ENCODE data around the gene MLPH. TPM values are rescaled to one million over a fixed set of nuclear protein-coding genes. Genes with fewer than 3 reads are reported as not detected.

Gene MLPH
- total RNA-seq, 4 donors from 2014 or later: 5.3 to 8.7 (median 7.8) TPM

DNA sequence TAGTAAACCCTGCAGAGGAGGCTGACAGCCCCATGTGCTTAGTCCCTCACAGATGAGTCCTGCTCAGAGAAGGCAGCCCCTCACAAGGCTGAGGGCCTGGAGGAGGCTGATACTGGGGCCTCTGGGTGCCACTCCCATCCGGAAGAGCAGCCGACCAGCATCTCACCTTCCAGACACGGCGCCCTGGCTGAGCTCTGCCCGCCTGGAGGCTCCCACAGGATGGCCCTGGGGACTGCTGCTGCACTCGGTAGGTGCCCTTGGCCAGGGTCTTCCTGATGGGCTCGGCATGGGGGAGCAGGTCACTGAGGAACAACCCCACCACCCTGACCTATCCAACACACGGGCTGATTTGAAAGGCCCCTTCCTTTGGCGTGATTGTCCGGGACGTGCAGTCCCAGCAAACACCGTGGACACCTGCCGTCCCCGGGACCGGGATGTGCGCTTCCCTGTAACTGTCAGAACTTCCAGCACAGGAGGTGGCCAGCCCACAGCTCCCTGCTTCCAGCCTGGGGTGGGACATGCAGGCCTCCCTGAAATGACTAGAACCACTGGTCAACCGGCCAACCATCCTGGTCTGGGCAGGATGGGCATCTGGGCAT is 38.6 kb downstream of the MLPH start:
- Histone ChIP-seq H3K9me3 (no peaks in the 10 kb centered on the region), H3K4me3 (no peak overlapping the region), H3K36me3 (peaks cover 0 to 10% (median 0%) of the 10 kb centered on the region in 4 donors), H3K27me3 (no peaks in the 10 kb centered on the region), H3K4me1 (no peaks in the 10 kb centered on the region), H3K27ac (replicated peaks in 1 of 4) (no peak overlapping the region)
- intact Hi-C loops (cut with DNase I): no loop called here
- WGBS: 93% methylated on average over 12 of the region's 17 CpGs
- DNase-seq (ENCODE audit: extremely low spot score): no peak
- TF ChIP-seq POLR2AphosphoS5 (IDR thresholded peaks at IDR 0.05) (no peak), EP300 (IDR thresholded peaks at IDR 0.05) (no peak), POLR2A (IDR thresholded peaks at IDR 0.05; ENCODE audit: low read depth) (no peak)
- TF ChIP-seq, protein P1, sequence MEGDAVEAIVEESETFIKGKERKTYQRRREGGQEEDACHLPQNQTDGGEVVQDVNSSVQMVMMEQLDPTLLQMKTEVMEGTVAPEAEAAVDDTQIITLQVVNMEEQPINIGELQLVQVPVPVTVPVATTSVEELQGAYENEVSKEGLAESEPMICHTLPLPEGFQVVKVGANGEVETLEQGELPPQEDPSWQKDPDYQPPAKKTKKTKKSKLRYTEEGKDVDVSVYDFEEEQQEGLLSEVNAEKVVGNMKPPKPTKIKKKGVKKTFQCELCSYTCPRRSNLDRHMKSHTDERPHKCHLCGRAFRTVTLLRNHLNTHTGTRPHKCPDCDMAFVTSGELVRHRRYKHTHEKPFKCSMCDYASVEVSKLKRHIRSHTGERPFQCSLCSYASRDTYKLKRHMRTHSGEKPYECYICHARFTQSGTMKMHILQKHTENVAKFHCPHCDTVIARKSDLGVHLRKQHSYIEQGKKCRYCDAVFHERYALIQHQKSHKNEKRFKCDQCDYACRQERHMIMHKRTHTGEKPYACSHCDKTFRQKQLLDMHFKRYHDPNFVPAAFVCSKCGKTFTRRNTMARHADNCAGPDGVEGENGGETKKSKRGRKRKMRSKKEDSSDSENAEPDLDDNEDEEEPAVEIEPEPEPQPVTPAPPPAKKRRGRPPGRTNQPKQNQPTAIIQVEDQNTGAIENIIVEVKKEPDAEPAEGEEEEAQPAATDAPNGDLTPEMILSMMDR (IDR thresholded peaks at IDR 0.05): no peak

DNA sequence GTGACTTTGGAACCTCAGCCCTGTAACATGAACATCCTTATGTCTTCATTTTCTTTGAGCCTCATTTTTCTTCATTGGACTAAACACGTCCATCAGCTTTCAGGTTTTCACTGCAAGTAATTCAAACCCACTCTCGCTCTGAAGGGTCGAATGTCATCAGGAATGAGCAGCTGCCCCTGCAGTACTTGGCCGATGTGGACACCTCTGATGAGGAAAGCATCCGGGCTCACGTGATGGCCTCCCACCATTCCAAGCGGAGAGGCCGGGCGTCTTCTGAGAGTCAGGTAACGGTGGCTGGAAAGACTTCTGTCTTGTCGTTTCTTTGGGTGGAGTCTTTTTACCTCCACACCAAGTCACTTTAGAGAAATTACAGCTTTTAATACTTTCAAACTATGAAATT is 40.2 kb downstream of the MLPH start:
- 88% methylated on average over 11 of the region's 11 CpGs for WGBS
- no peak overlapping the region for H3K27ac ChIP-seq (replicated peaks in 1 of 4)
- intact Hi-C loops (cut with DNase I): no loop called here
- TF ChIP-seq EP300 (IDR thresholded peaks at IDR 0.05) (no peak), POLR2A (IDR thresholded peaks at IDR 0.05; ENCODE audit: low read depth) (no peak), POLR2AphosphoS5 (IDR thresholded peaks at IDR 0.05) (no peak)
- TF ChIP-seq, protein P1 (IDR thresholded peaks at IDR 0.05): no peak
- H3K4me3 ChIP-seq: no peak overlapping the region
- DNase-seq (ENCODE audit: extremely low spot score): no peak
- no peaks in the 10 kb centered on the region for H3K9me3 ChIP-seq
- no peaks in the 10 kb centered on the region for H3K27me3 ChIP-seq
- H3K4me1 ChIP-seq: no peaks in the 10 kb centered on the region
- H3K36me3 ChIP-seq: peaks cover 0 to 10% (median 0%) of the 10 kb centered on the region in 4 donors

DNA sequence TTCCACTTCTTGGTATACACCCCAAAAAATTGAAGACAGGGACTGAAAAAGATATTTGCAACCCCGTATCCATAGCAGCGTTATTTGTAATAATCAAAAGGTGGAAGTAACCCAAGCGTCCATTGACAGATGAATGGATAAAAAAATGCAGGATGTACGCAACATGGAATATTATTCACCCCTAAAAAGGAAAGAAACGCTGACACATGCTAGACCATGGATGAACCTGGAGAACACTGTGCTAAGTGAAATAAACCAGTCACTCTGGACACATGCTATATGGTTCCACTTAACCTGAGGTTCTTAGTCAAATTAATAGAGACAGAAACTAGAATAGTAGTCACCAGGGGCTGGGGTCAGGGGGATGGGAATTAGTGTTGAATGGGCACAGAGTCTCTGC is 40.7 kb downstream of the MLPH start:
- no peak overlapping the region for H3K4me3 ChIP-seq
- H3K4me1 ChIP-seq: no peaks in the 10 kb centered on the region
- no peaks in the 10 kb centered on the region for H3K27me3 ChIP-seq
- peaks cover 0 to 10% (median 0%) of the 10 kb centered on the region in 4 donors for H3K36me3 ChIP-seq
- H3K27ac ChIP-seq (replicated peaks in 1 of 4): no peak overlapping the region
- TF ChIP-seq, protein P1 (IDR thresholded peaks at IDR 0.05): no peak
- TF ChIP-seq EP300 (IDR thresholded peaks at IDR 0.05): no peak
- no peak for TF ChIP-seq POLR2A (IDR thresholded peaks at IDR 0.05; ENCODE audit: low read depth)
- no peak for TF ChIP-seq POLR2AphosphoS5 (IDR thresholded peaks at IDR 0.05)
- 95% methylated on average over 5 of the region's 5 CpGs for WGBS
- intact Hi-C loops (cut with DNase I): no loop called here
- no peaks in the 10 kb centered on the region for H3K9me3 ChIP-seq
- no peak for DNase-seq (ENCODE audit: extremely low spot score)

DNA sequence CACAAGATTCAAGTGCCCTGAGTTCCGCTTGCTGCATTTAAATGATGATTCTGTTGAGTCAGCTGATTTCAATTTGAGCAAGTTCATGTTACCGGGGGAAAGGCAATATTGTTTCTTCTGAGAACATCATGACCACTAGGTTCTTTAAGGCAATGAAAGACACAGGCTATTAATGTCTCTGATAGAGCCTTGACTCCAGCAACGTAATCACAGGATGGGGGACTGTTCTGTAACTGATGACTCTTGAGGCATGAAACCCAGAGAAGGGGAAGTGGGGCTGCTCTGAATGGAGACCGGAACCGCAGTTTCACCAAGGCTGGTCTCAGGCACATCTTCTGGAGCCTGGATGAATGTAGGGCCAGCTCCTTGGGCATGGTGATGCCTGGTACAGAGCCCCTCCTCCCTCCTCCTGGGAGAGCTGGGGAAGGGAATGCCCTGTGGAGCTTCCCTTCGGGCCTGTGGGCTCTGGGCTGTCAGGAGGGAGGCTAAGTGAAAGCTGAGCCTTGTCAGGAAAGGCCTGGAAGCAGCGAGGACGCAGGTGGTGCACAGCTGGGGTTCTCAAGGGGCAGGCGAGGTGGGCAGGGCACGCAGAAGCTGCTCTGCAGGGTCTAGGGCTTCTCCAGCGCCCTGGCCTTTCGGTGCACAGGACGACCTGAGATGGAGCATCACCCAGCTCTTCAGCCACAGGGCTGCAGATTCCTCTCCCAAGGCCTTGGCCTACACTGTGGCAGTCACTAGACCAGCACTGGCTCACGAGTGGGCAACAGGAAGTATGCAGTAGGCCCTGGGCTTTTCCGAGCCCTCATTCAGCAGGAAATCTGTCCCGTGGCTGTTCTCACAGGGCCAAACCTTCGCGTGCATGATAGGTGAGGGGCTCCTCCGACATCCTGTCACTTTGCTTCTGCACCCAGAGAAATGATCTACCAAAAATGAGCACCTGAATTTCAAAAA is 42.7 kb downstream of the MLPH start:
- H3K27me3 ChIP-seq: no peaks in the 10 kb centered on the region
- no peaks in the 10 kb centered on the region for H3K4me1 ChIP-seq
- H3K9me3 ChIP-seq: no peaks in the 10 kb centered on the region
- TF ChIP-seq POLR2A (IDR thresholded peaks at IDR 0.05; ENCODE audit: low read depth) (no peak), POLR2AphosphoS5 (IDR thresholded peaks at IDR 0.05) (no peak), EP300 (IDR thresholded peaks at IDR 0.05) (no peak)
- TF ChIP-seq, protein P1 (IDR thresholded peaks at IDR 0.05): no peak
- peaks cover 0 to 10% (median 0%) of the 10 kb centered on the region in 4 donors for H3K36me3 ChIP-seq
- no peak for DNase-seq (ENCODE audit: extremely low spot score)
- H3K27ac ChIP-seq (replicated peaks in 1 of 4): no peak overlapping the region
- no peak overlapping the region for H3K4me3 ChIP-seq
- 86% methylated on average over 18 of the region's 19 CpGs for WGBS
- intact Hi-C loops (cut with DNase I): no loop called here
